ENCODE results near the gene DCAF8.

DCAF8 gene

GRCh38 chr1:160261893-160262794, at the start of gene DCAF8:
Gene DCAF8, minus strand, starts transcription at chr1:160262549. Its CDS starts 18,541 bp downstream, at chr1:160244008.
- no peak for TF ChIP-seq CTCF (IDR thresholded peaks at IDR 0.05; ENCODE audit: borderline replicate concordance, control extremely low read depth, extremely low read depth, insufficient read depth, missing control alignments)
- peak; percentile 94 for DNase-seq (ENCODE audit: low spot score)
- in situ Hi-C loops (cut with MboI; ENCODE audit: low sequenced_read_pairs, unreplicated experiment), result no loop called here

- DNase-seq (ENCODE audit: low spot score), result no peak
- no peak for TF ChIP-seq CTCF (IDR thresholded peaks at IDR 0.05; ENCODE audit: borderline replicate concordance, control extremely low read depth, extremely low read depth, insufficient read depth, missing control alignments)
- in situ Hi-C loops (cut with MboI; ENCODE audit: low sequenced_read_pairs, unreplicated experiment), result no loop called here
Measured at GRCh38 chr1:160309571-160309970, 47.2 kb upstream of the DCAF8 start.

- in situ Hi-C loops (cut with MboI; ENCODE audit: low sequenced_read_pairs, unreplicated experiment), result no loop called here
- DNase-seq (ENCODE audit: low spot score), result no peak
Measured at GRCh38 chr1:160309185-160309557, 46.8 kb upstream of the DCAF8 start.

GRCh38 chr1:160308451-160309184, 46.3 kb upstream of the DCAF8 start:
- no peak for DNase-seq (ENCODE audit: low spot score)
- in situ Hi-C loops (cut with MboI; ENCODE audit: low sequenced_read_pairs, unreplicated experiment), result no loop called here
- no peak for TF ChIP-seq CTCF (IDR thresholded peaks at IDR 0.05; ENCODE audit: borderline replicate concordance, control extremely low read depth, extremely low read depth, insufficient read depth, missing control alignments)

More at GRCh38 chr1:160309185-160309557, 46.8 kb upstream of the DCAF8 start:
- TF ChIP-seq CTCF (IDR thresholded peaks at IDR 0.05; ENCODE audit: borderline replicate concordance, control extremely low read depth, extremely low read depth, insufficient read depth, missing control alignments), result no peak

- no peak for TF ChIP-seq CTCF (IDR thresholded peaks at IDR 0.05; ENCODE audit: borderline replicate concordance, control extremely low read depth, extremely low read depth, insufficient read depth, missing control alignments)
- no peak for DNase-seq (ENCODE audit: low spot score)
- in situ Hi-C loops (cut with MboI; ENCODE audit: low sequenced_read_pairs, unreplicated experiment), result no loop called here
Measured at GRCh38 chr1:160307118-160307791, 44.9 kb upstream of the DCAF8 start.

GRCh38 chr1:160300173-160300572, 37.8 kb upstream of the DCAF8 start:
- in situ Hi-C loops (cut with MboI; ENCODE audit: low sequenced_read_pairs, unreplicated experiment), result no loop called here
- no peak for TF ChIP-seq CTCF (IDR thresholded peaks at IDR 0.05; ENCODE audit: borderline replicate concordance, control extremely low read depth, extremely low read depth, insufficient read depth, missing control alignments)
- no peak for DNase-seq (ENCODE audit: low spot score)
